ENCODE results near the gene CCDC69.

CCDC69 gene

GRCh38 chr5:151138114-151138513 lies 85.8 kb downstream of the CCDC69 start:
- no peak for DNase-seq

GRCh38 chr5:151137067-151137825 lies 86.6 kb downstream of the CCDC69 start:
- DNase-seq, result no peak

- no peak for DNase-seq
Measured at GRCh38 chr5:151134228-151134627, 89.7 kb downstream of the CCDC69 start.

- DNase-seq, result no peak
Measured at GRCh38 chr5:151132963-151133362, 90.9 kb downstream of the CCDC69 start.
